CD4-positive, alpha-beta T cell treated with Interleukin-15 for 1 hour (primary cell): ENCODE results near the gene SIMC1.

ENCODE experiments used
- DNase-seq: peaks from one replicate; pipeline ENCODE4 v3.0.0-alpha.2; 2020

Gene SIMC1

GRCh38 chr5:176317534-176318374 lies 79.5 kb downstream of the SIMC1 start:
- no peak for DNase-seq

- DNase-seq = no peak
Measured at GRCh38 chr5:176319827-176320554, 81.8 kb downstream of the SIMC1 start.

- no peak for DNase-seq
Measured at GRCh38 chr5:176320577-176320976, 82.4 kb downstream of the SIMC1 start.

- no peak for DNase-seq
Measured at GRCh38 chr5:176334031-176334770, 96.0 kb downstream of the SIMC1 start.

GRCh38 chr5:176337913-176338312 lies 99.7 kb downstream of the SIMC1 start:
- no peak for DNase-seq

GRCh38 chr5:176339304-176339703 lies 101.1 kb downstream of the SIMC1 start:
- no peak for DNase-seq

- DNase-seq = no peak
Measured at GRCh38 chr5:176341325-176342157, 103.3 kb downstream of the SIMC1 start.

GRCh38 chr5:176342158-176342483 lies 103.9 kb downstream of the SIMC1 start:
- no peak for DNase-seq

- DNase-seq = no peak
Measured at GRCh38 chr5:176342766-176343458, 104.7 kb downstream of the SIMC1 start.

GRCh38 chr5:176350416-176350815 lies 112.2 kb downstream of the SIMC1 start:
- DNase-seq = no peak

GRCh38 chr5:176352116-176352878 lies 114.1 kb downstream of the SIMC1 start:
- no peak for DNase-seq

- no peak for DNase-seq
Measured at GRCh38 chr5:176353533-176353932, 115.3 kb downstream of the SIMC1 start.

GRCh38 chr5:176355400-176356178 lies 117.4 kb downstream of the SIMC1 start:
- DNase-seq = no peak

GRCh38 chr5:176356179-176356566 lies 117.9 kb downstream of the SIMC1 start:
- DNase-seq = no peak

GRCh38 chr5:176359658-176360057 lies 121.4 kb downstream of the SIMC1 start:
- no peak for DNase-seq

- no peak for DNase-seq
Measured at GRCh38 chr5:176360894-176361436, 122.7 kb downstream of the SIMC1 start.

- peak; percentile 95 for DNase-seq
Measured at GRCh38 chr5:176361437-176362232, 123.4 kb downstream of the SIMC1 start, which contains the start of gene KIAA1191. Gene KIAA1191 (minus strand): TSS chr5:176361764. CDS start chr5:176359508, 2,256 bp downstream.

- no peak for DNase-seq
Measured at GRCh38 chr5:176362233-176362490, 123.9 kb downstream of the SIMC1 start.

- DNase-seq = no peak
Measured at GRCh38 chr5:176364765-176365350, 126.6 kb downstream of the SIMC1 start.
